H9 (cell line): ENCODE measurements around the gene STRN. TPM values are rescaled to one million over a fixed set of nuclear protein-coding genes. Genes with fewer than 3 reads are reported as not detected.

Experiments
- DNase-seq: peaks from one replicate; pipeline ENCODE4 v3.0.0-alpha.2; 2017
- H2AFZ ChIP-seq: one replicate; pipeline ENCODE4 v1.6.1; 2013; ENCODE audit warnings: mild to moderate bottlenecking, low read length, control low read depth, moderate library complexity
- H2AK5ac ChIP-seq: 2 replicates; pipeline ENCODE4 v1.6.1; 2013; ENCODE audit warnings: low read length, control low read depth, mixed read lengths; ENCODE audit not compliant: insufficient read length
- H2BK120ac ChIP-seq: one replicate; pipeline ENCODE4 v1.6.1; 2013; ENCODE audit warnings: low read depth, mild to moderate bottlenecking, low read length, control low read depth, inconsistent platforms; ENCODE audit not compliant: poor library complexity, severe bottlenecking
- H2BK12ac ChIP-seq: 2 replicates; pipeline ENCODE4 v1.6.1; 2013; ENCODE audit warnings: low read length, control low read depth, mixed read lengths, low read depth; ENCODE audit not compliant: insufficient read length
- H2BK15ac ChIP-seq: 2 replicates; pipeline ENCODE4 v1.6.1; 2013; ENCODE audit warnings: low read depth, low read length, control low read depth
- H2BK20ac ChIP-seq: one replicate; pipeline ENCODE4 v1.6.1; 2013; ENCODE audit warnings: low read depth, mild to moderate bottlenecking, low read length, control low read depth, inconsistent platforms; ENCODE audit not compliant: poor library complexity, severe bottlenecking
- H2BK5ac ChIP-seq: 2 replicates; pipeline ENCODE4 v1.6.1; 2013; ENCODE audit warnings: low read length, control low read depth, mixed read lengths; ENCODE audit not compliant: insufficient read length
- H3K14ac ChIP-seq: 2 replicates; pipeline ENCODE4 v1.6.1; 2013; ENCODE audit warnings: low read length, control low read depth; ENCODE audit not compliant: insufficient read depth
- H3K18ac ChIP-seq: 2 replicates; pipeline ENCODE4 v1.6.1; 2013; ENCODE audit warnings: low read depth, mild to moderate bottlenecking, mixed read lengths, low read length, control low read depth; ENCODE audit not compliant: insufficient read length
- H3K23ac ChIP-seq: 2 replicates; pipeline ENCODE4 v1.6.1; 2013; ENCODE audit warnings: low read length, control low read depth, mixed read lengths, low read depth; ENCODE audit not compliant: insufficient read length
- H3K23me2 ChIP-seq: 2 replicates; pipeline ENCODE4 v1.6.1; 2013; ENCODE audit warnings: low read depth, mild to moderate bottlenecking, mixed read lengths, low read length, control low read depth; ENCODE audit not compliant: insufficient read length, poor library complexity, severe bottlenecking
- H3K27ac ChIP-seq: 2 replicates; pipeline ENCODE4 v1.5.1; 2013; ENCODE audit warnings: low read length, control low read depth, mixed read lengths, low read depth; ENCODE audit not compliant: insufficient read length
- H3K27me3 ChIP-seq: 2 replicates; pipeline ENCODE4 v1.6.1; 2013; ENCODE audit warnings: low read length, control low read depth, inconsistent platforms; ENCODE audit not compliant: insufficient read depth
- H3K4ac ChIP-seq: 2 replicates; pipeline ENCODE4 v1.6.1; 2013; ENCODE audit warnings: low read depth, mild to moderate bottlenecking, control low read depth, inconsistent platforms, low read length, moderate library complexity
- H3K4me1 ChIP-seq: 2 replicates; pipeline ENCODE4 v1.6.1; 2013; ENCODE audit warnings: low read length, control low read depth, inconsistent platforms; ENCODE audit not compliant: insufficient read depth
- H3K4me2 ChIP-seq: 2 replicates; pipeline ENCODE4 v1.6.1; 2013; ENCODE audit warnings: low read length, control low read depth, mixed read lengths; ENCODE audit not compliant: insufficient read length, insufficient read depth
- H3K56ac ChIP-seq: 2 replicates; pipeline ENCODE4 v1.6.1; 2013; ENCODE audit warnings: low read depth, mild to moderate bottlenecking, mixed read lengths, low read length, control low read depth; ENCODE audit not compliant: insufficient read length
- H3K79me1 ChIP-seq: 2 replicates; pipeline ENCODE4 v1.6.1; 2013; ENCODE audit warnings: low read depth, mild to moderate bottlenecking, moderate library complexity, low read length, control low read depth, inconsistent platforms; ENCODE audit not compliant: insufficient read depth, poor library complexity, severe bottlenecking
- H3K79me2 ChIP-seq: 2 replicates; pipeline ENCODE4 v1.6.1; 2013; ENCODE audit warnings: low read length, control low read depth, inconsistent platforms; ENCODE audit not compliant: insufficient read depth
- H3K9ac ChIP-seq: 2 replicates; pipeline ENCODE4 v1.6.1; 2013; ENCODE audit warnings: low read length, control low read depth, mixed read lengths; ENCODE audit not compliant: insufficient read length; ENCODE audit errors: extremely low read depth
- H3K9me3 ChIP-seq: one replicate; pipeline ENCODE4 v1.6.1; 2013; ENCODE audit warnings: low read depth, low read length, inconsistent platforms; ENCODE audit not compliant: control insufficient read depth
- H3T11ph ChIP-seq: one replicate; pipeline ENCODE4 v1.6.1; 2013; ENCODE audit warnings: mild to moderate bottlenecking, low read length, control low read depth, inconsistent platforms
- H4K20me1 ChIP-seq: one replicate; pipeline ENCODE4 v1.6.1; 2013; ENCODE audit not compliant: control insufficient read depth, insufficient read length, insufficient read depth
- H4K5ac ChIP-seq: 2 replicates; pipeline ENCODE4 v1.6.1; 2013; ENCODE audit warnings: low read depth, mild to moderate bottlenecking, mixed read lengths, low read length, control low read depth; ENCODE audit not compliant: insufficient read length
- H4K8ac ChIP-seq: replicated peaks from 2 replicates; pipeline ENCODE4 v1.6.1; 2013; ENCODE audit warnings: low read length, control low read depth, mixed read lengths, low read depth; ENCODE audit not compliant: insufficient read length
- H4K91ac ChIP-seq: 2 replicates; pipeline ENCODE4 v1.6.1; 2013; ENCODE audit warnings: low read depth, mild to moderate bottlenecking, moderate library complexity, mixed read lengths, low read length, control low read depth; ENCODE audit not compliant: insufficient read length
- H3K27ac Mint-ChIP-seq, 3 experiments: 2 replicates in 2 of 3; 3 replicates in 1 of 3; pipeline ENCODE4 v1.8.0; 2020 to 2021; ENCODE audit warnings: mixed read lengths in 3 of 3, mild to moderate bottlenecking in 1 of 3, moderate library complexity in 1 of 3
- H3K27me3 Mint-ChIP-seq: 2 replicates; pipeline ENCODE4 v1.8.0; 2021; ENCODE audit warnings: low read depth, mild to moderate bottlenecking, moderate library complexity, mixed read lengths
- H3K36me3 Mint-ChIP-seq, 3 experiments: 2 replicates in 2 of 3; 3 replicates in 1 of 3; pipeline ENCODE4 v1.8.0; 2020 to 2021; ENCODE audit warnings: low read depth in 3 of 3, mixed read lengths in 3 of 3; ENCODE audit not compliant: insufficient read depth in 1 of 3
- H3K4me1 Mint-ChIP-seq, 2 experiments: 2 replicates each; pipeline ENCODE4 v1.8.0; 2020; ENCODE audit warnings: mixed read lengths in 2 of 2
- H3K4me3 Mint-ChIP-seq, 2 experiments: 2 replicates in 1 of 2; 3 replicates in 1 of 2; pipeline ENCODE4 v1.8.0; 2020 to 2021; ENCODE audit warnings: mild to moderate bottlenecking in 2 of 2, mixed read lengths in 2 of 2, moderate library complexity in 1 of 2
- H3K9me3 Mint-ChIP-seq, 2 experiments: 2 replicates in 1 of 2; 3 replicates in 1 of 2; pipeline ENCODE4 v1.8.0; 2020; ENCODE audit warnings: mild to moderate bottlenecking in 2 of 2, mixed read lengths in 2 of 2, moderate library complexity in 1 of 2
- CTCF ChIP-seq: fragments of 200-600 bp; sonication (generic); conservative IDR thresholded peaks from 3 replicates; pipeline ENCODE4 v1.8.0; 2021; ENCODE audit warnings: antibody characterized with exemption, mild to moderate bottlenecking
- total RNA-seq: library from RNA; stranded (reverse); gene quantifications from 2 replicates; pipeline ENCODE4 v1.2.1, GENCODE V29; 2021

STRN gene
- total RNA-seq, 1 experiment from 2014 or later = 31.7 TPM

GRCh38 chr2:36971990-36972389 is 5.7 kb upstream of the STRN start:
- Histone ChIP-seq H3K79me2 (no peaks in the 10 kb centered on the region), H3K4ac (no peak overlapping the region), H3K4me1 (peaks cover 4% of the 10 kb centered on the region; the same call in 1 of the 2 replicates), H3K79me1 (no peaks in the 10 kb centered on the region), H2BK120ac (no peak overlapping the region), H2AK5ac (no peak overlapping the region), H2BK20ac (no peak overlapping the region), H4K8ac (no peak overlapping the region), H2BK12ac (no peak overlapping the region), H3K18ac (no peak overlapping the region), H2AFZ (no peak overlapping the region), H3K4me2 (no peak overlapping the region), H3K9me3 (no peaks in the 10 kb centered on the region), H3K27me3 (no peaks in the 10 kb centered on the region), H4K5ac (no peak overlapping the region), H3K27ac (no peak overlapping the region), H4K20me1 (no peaks in the 10 kb centered on the region), H3K23ac (no peak overlapping the region), H3K56ac (no peak overlapping the region), H3K23me2 (peaks cover under 1% of the 10 kb centered on the region), H3K14ac (no peak overlapping the region), H3K9ac (no peak overlapping the region), H2BK15ac (no peak overlapping the region), H3T11ph (no peak overlapping the region), H2BK5ac (no peak overlapping the region), H4K91ac (no peak overlapping the region)
- H3K9me3 Mint-ChIP-seq = no peaks in the 10 kb centered on the region
- no peak overlapping the region for H3K4me3 Mint-ChIP-seq
- no peak for TF ChIP-seq CTCF
- peaks cover 22 to 25% of the 10 kb centered on the region in 2 experiments for H3K4me1 Mint-ChIP-seq
- DNase-seq = no peak
- H3K27ac Mint-ChIP-seq = peak overlapping the region in 1 of 3 experiments; percentile 76; a peak in 2 of 7 replicates
- H3K27me3 Mint-ChIP-seq = no peaks in the 10 kb centered on the region
- H3K36me3 Mint-ChIP-seq = no peaks in the 10 kb centered on the region
